Kidney epithelial cell (primary cell): ENCODE results near the gene TAGLN2. TPM values are rescaled to one million over a fixed set of nuclear protein-coding genes. Genes with fewer than 3 reads are reported as not detected.

Experiments used
- DNase-seq: peaks from one replicate; pipeline ENCODE4 v3.0.0-alpha.2; 2010; ENCODE audit warnings: low read depth
- H3K27me3 ChIP-seq: 2 replicates; pipeline ENCODE4 v1.6.0; 2011; ENCODE audit warnings: low read length; ENCODE audit not compliant: control insufficient read depth, insufficient read depth
- H3K36me3 ChIP-seq: 2 replicates; pipeline ENCODE4 v1.5.1; 2011; ENCODE audit warnings: low read length; ENCODE audit not compliant: control insufficient read depth, insufficient read depth
- H3K4me3 ChIP-seq: 2 replicates; pipeline ENCODE4 v1.5.1; 2011; ENCODE audit warnings: low read depth, mild to moderate bottlenecking, control low read depth, low read length
- CTCF ChIP-seq: IDR thresholded peaks from 2 replicates; pipeline ENCODE4 v1.5.1; 2011; ENCODE audit warnings: mild to moderate bottlenecking, moderate library complexity, low read length, control low read depth, inconsistent platforms; ENCODE audit not compliant: insufficient read depth, poor library complexity, severe bottlenecking
- total RNA-seq: library from RNA; depleted of rRNA; stranded (reverse); fragments of >200 nt; gene quantifications from 2 replicates; pipeline ENCODE4 v1.2.3, GENCODE V29; 2015

TAGLN2 gene
- total RNA-seq, 1 donor from 2014 or later: 719 TPM

GRCh38 chr1:159890390-159890789, 34.9 kb downstream of the TAGLN2 start:
- TF ChIP-seq CTCF: no peak
- Histone ChIP-seq H3K36me3 (no peaks in the 10 kb centered on the region), H3K27me3 (no peaks in the 10 kb centered on the region), H3K4me3 (no peak overlapping the region)
- no peak for DNase-seq

GRCh38 chr1:159889821-159890252, 35.5 kb downstream of the TAGLN2 start:
- no peaks in the 10 kb centered on the region for H3K36me3 ChIP-seq
- no peaks in the 10 kb centered on the region for H3K27me3 ChIP-seq

GRCh38 chr1:159889202-159889601, 36.1 kb downstream of the TAGLN2 start:
- no peak for DNase-seq
- Histone ChIP-seq H3K27me3 (no peaks in the 10 kb centered on the region), H3K36me3 (no peaks in the 10 kb centered on the region), H3K4me3 (no peak overlapping the region)
- no peak for TF ChIP-seq CTCF

More at GRCh38 chr1:159889821-159890252, 35.5 kb downstream of the TAGLN2 start:
- H3K4me3 ChIP-seq: no peak overlapping the region
- DNase-seq: peak; percentile 52
- TF ChIP-seq CTCF: no peak

- no peaks in the 10 kb centered on the region for H3K27me3 ChIP-seq
- TF ChIP-seq CTCF: no peak
- no peak for DNase-seq
- no peak overlapping the region for H3K4me3 ChIP-seq
- H3K36me3 ChIP-seq: no peaks in the 10 kb centered on the region
Measured at GRCh38 chr1:159884296-159884695, 41.0 kb downstream of the TAGLN2 start.

GRCh38 chr1:159883134-159883533, 42.2 kb downstream of the TAGLN2 start:
- no peak for DNase-seq
- H3K4me3 ChIP-seq: no peak overlapping the region
- TF ChIP-seq CTCF: no peak
- H3K36me3 ChIP-seq: no peaks in the 10 kb centered on the region
- H3K27me3 ChIP-seq: no peaks in the 10 kb centered on the region

GRCh38 chr1:159882527-159882862, 42.8 kb downstream of the TAGLN2 start:
- Histone ChIP-seq H3K36me3 (no peaks in the 10 kb centered on the region), H3K4me3 (no peak overlapping the region), H3K27me3 (no peaks in the 10 kb centered on the region)
- no peak for DNase-seq
- no peak for TF ChIP-seq CTCF
